GM19467 (cell line): ENCODE measurements around the gene E2F2.

Experiments
- ATAC-seq: cut with Tn5 transposase; IDR thresholded peaks from one replicate; pipeline ENCODE4 v1.9.1; 2021; ENCODE audit warnings: mild to moderate bottlenecking, moderate library complexity; ENCODE audit not compliant: unreplicated experiment

Gene E2F2, protein sequence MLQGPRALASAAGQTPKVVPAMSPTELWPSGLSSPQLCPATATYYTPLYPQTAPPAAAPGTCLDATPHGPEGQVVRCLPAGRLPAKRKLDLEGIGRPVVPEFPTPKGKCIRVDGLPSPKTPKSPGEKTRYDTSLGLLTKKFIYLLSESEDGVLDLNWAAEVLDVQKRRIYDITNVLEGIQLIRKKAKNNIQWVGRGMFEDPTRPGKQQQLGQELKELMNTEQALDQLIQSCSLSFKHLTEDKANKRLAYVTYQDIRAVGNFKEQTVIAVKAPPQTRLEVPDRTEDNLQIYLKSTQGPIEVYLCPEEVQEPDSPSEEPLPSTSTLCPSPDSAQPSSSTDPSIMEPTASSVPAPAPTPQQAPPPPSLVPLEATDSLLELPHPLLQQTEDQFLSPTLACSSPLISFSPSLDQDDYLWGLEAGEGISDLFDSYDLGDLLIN

DNA sequence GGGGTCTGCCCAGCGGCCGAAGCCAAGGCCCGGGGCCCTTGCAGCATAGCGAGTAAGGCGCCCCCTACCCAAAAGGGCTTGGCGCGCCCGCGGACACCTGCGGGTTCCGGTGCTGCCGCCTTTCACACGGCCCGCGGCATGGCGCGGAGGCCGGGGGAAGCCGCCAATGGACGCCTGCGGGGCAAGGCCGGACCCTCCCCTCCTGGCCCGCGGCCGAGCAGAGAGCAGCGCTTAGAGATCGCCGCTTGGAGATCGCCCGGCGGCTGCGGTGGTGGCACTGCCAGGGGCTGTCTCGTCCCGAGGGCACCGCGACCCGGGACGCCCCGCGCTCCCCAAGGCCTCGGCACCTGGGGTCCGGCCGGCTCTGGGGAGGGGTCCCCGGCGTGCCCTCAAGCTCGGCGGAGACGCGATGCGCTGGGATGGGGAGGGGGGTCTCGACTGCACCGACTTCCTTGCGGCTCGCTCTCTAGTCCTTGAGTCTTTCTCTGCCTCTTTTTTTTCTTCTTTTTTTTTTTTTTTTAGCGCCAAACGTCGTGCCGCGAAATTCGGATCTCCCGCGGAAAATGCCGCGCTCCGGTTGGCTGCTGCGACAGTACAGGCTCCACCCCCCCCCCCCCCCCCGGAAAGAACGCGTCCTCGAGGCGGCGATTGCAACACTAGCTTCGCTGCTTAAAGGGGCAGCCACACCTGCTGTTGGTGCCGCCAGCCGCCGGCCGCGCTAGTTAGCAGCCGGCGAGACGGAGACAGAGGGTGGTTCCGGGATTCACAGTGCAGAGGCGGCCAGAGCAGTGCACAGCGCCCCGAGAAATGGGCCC lies at the start of gene E2F2:
E2F2 (minus strand) TSS at position 487 of the 815 bp plus-strand sequence; CDS start at position 47, 440 bp downstream.
- ATAC-seq: no peak

DNA sequence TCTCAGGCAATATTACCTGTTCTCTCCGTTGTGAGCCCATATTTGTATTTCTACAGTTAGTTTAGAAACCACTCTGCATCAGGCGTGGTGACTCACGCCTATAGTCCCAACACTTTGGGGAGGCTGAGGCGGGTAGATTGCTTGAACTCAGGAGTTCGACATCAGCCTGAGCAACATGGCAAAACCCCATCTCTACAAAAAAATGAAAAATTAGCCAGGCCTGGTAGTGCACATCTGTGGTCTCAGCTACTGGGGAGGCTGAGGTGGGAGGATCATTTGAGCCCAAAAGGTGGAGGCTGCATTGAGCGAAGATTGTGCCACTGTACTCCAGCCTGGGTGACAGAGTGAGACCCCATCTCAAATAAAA lies 47.9 kb upstream of the E2F2 start:
- no peak for ATAC-seq

DNA sequence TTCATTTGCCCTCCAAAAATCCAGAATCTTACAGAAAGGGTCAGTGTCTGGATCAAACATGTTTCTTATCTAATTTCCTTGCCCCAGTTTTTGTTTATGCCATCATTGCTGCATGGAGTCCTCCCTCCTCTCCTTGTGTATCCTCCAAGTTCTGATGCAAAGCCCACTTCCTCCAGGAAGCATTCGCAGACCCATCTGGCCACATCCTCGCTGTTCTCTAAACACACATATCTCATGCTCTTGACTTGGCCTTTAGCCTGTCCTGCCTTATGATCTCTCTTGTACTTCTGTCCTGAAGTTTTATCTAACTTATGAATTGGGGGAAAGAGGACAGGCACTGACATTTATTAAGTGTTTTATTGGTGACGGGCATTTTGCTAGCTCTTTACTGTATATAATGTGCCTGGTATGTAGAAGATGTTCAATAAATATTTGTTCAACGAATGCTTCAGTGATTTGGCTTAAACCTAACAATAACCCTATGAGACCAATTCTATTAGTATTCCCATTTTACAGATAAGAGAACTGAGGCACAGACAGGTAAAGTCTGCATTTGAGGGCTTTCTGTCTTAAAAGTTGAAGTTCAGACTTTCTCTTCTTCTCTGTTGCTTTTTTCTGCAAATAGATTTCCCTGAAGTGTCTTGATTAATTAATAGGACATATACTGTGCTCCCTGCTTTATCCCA lies 47.4 kb upstream of the E2F2 start:
- ATAC-seq: no peak

DNA sequence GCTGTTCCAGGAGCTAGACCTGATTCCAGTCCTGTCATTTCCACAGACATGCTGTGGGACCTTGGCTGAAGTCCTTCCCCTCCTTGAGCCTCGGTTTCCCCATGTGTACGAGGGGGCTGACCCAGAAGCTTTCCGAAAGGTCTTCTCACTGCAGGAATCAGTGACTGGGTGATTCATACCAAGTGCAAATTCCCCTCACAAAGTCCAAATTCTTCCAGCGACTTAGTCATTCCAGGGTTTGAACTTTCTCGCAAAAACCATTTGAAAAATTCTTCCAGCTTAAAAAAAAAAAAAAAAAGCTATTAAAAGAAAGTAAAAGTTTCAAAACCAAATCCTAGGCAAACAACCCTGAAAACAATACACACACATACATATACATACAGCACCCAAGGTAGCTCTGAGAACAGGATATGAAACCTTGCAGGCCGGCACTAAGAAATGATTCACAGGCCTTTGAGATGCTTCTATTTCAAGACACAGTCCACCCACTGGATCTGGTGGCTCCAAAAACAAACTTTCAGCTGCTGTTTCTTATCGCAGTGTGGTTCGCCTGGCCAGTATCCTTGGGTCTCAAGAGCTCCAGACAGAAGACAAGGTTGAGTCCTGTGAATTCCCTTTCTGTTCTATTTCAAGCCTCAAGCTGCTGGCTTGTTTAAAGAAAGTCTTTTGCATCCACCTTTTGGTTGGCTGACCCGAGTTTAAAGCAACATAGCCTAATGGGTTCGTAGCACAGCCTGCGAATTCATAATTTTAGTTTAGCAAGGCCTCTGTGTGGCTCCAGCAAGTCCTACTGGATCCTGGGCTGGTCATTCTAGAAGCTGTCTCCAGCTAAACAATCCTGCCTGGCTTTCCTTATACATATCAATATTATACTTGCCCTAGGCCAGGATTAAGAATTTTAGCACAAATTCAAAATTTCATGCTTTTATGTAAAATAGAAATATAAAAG lies 46.3 kb upstream of the E2F2 start:
- ATAC-seq: peak; percentile 51

DNA sequence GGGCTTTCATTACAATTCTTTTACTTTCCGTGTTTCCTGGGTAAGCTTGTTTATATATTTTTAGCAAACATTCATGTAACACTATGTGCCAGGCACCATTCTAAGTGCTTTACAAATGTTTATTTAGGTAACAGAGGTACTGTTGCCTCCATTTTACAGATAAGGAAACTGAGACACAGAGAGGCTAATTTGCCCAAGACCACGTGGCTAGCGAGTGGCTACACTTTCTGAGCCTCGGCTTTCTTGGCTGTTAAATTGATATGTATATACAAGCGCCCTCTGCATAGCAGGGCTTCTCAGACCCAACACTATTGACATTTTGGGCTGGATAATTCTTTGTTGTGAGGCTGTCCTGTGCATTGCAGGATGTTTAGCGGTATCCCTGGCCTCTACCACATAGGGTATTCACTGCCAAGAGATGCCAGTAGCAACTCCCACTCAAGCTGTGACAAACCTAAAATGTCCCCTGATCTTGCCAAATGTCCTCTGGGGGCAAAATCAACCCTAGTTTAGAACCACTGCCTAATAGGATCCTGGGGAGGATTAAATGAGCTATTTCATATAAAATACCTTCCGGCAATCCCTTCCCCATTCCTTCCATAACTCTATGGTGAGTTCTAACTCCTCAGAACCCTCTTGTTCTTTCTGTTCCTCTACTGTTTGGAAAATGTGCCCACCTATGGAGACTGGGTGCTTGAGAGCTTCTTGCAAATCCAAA lies 45.5 kb upstream of the E2F2 start:
- no peak for ATAC-seq

DNA sequence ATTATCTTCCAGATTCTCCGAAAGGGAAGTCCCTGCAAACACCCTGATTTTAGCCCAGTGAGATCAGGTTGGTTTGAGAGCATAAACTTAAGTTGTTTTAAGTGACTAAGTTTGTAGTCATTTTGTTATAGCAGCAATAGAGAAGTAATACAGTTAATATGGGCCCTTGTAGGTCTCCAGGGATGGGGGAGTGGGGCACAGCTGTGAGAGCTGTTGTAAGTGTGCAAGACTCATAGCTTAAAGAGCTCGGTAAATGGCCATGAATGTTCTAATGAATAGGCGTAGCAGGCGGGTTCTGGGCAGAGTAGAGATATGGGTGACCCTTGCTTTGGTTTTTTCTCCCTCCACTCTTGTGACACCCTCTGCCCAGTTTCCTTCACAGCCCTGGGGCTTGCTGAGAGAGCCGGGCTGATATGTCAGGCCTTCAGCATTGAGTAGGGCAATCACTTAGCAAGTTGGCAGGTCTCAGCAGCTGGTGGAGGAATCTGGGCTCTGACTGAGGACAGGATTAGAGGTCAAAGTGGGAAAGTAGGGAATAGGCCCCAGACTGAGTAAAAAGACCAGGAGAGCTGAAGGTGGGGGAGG lies 44.3 kb upstream of the E2F2 start:
- ATAC-seq: no peak

DNA sequence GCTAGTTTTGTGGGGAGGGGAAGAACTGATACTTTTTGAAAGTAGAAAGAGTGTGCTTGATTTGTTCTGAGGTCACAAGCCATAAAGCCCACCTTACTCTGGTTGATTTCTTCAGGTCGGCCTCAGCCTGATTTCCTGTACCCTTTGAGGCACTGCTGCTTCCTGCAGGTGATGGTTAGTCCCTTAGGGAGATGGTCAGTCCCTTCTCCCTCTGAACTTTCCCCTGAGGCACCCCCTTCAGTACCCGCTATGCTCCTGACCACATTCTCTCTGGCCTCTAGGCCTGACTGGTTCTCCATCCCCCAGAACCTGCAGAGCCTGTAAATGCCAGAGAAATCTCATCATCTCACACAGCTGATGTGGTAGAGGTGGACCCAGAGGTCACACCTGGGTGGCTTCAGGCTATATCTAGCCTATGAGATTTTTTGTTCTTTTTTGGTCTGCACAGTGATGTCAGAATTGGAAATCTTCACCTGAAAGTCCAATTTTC lies 43.3 kb upstream of the E2F2 start:
- no peak for ATAC-seq

DNA sequence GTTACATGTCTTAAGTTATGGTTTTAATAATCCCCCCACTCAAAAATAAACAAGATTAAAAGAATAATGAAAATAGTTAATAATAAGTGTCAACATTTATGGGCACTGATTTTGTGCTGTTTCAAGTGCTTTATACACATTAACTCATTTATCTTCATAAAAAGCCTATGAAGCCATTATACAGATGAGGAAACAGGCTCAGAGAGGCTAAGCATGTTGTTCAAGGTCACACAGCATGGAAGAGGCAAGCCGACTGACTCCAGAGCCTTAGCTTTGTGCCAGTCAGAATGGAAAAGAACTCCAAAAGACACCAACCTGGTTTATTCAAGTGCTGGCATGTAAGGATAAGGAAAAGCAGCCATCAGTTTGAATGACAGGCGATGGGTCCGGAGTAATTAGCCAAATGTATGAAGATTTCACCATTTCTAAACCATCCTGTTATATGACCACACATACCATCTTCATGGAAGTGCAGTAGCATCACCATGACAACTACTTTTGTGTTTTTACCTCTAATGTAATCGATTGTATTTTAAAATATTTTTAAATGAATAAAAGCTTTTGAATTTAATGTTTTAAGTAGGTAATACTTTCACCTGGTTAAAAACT lies 42.6 kb upstream of the E2F2 start:
- ATAC-seq: no peak

DNA sequence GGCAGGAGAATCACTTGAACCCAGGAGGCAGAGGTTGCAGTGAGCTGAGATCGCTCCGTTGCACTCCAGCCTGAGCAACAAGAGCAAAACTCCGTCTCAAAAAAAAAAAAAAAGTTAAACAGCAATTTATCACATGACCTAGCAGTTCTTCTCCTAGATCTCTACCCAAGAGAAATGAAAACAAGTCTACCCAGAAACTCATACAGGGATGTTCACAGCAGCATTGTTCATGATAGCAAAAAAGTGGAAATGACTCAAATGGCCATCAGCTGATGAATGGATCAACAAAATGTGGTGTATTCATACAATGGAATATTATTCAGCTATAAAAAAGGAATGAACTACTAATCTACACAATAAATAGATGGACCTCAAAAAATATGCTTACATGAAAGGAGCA lies 40.4 kb upstream of the E2F2 start:
- ATAC-seq: no peak

DNA sequence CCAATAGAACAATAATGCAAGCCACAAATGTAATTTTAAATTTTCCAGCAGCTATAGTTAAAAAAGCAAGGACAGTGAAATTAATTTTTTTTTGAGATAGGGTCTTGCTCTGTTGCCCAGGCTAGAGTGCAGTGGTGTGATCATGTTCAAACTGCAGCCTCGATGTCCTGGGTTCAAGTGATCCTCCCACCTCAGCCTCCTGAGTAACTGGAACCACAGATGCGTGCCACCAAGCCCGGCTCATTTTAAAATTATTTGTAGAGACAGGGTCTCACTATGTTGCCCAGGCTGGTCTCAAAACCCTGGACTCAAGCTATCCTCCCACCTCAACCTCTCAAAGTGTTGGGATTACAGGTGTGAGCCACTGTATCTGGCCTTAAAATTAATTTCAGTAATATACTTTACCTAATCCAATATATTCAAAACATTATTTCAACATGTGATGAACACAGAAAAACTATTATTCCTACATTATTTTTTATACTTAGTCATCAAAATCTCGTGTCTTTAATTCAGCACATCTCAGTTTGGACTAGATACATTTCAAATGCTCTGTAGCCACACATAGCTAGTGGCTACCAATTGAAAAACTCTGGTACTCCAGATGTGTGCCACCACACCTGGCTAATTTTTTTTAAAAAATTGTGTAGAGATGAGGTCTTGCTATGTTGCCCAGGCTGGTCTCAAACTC lies 39.1 kb upstream of the E2F2 start:
- no peak for ATAC-seq

DNA sequence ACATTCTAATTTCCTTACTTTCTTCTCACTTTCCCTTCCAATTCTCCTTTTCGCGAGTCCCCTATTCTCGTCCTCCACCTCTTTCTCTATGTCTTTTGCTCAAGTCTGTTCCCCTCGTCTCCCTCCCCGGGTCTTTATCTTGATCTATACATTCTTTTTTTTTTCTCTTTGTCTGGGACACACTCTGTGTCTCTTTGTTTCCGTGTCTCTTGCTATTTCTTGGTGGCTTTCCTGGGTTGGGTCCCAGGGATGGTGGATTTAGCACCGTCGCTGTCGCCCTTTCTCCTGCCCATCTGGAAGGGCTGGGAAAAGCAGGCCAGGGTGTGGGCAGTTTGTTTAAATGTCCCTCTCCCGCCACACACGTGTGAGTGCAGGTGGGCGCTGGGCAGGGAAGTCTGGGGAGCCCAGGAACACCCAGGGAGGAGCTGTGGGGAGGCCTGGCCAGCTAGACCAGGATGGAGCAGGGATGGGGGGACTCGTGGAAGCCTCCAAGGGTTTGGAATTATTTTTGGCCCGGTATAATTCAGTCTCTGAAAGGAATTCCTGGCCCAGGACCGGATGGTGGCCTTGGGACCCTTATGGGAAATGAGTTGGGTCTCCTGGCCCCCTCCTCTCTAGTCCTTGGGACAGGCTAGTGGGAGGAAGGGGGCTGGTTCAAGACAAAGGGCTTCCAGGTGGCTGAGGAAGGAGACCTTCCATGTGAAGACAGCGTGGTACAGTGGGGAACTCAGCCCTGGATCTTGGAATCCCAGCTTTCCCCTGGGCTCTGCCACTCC lies 37.8 kb upstream of the E2F2 start:
- no peak for ATAC-seq

DNA sequence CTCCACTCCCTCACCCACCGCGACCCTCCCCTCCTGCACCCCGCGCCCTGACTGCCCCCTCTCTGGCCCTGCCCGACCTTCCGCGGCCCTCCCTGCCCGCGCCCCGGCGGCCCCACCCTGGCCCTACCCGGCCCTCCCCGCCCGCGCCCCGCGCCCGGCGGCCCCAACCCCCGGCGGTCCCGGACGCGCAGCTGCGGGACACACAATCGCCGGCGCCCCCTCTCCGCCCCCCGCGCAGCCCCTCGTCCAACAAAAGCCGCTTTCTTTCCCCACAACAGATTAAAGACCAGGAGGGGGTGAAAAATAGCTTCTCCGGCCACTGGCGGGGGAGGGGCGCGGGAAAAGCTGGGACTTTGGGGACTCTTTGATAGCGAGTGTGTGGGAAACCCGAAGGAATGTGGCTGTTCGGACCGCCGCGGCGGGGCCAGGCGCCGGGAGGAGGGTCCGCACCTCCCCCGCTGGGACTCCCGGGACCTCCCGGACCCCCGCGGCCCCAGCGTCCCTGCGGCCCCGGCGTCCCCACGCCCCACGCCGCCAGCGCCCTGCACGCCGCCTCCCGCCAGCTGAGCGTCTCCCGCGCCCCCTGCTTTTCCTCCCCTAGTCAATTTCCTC lies 37.1 kb upstream of the E2F2 start:
- ATAC-seq: no peak

DNA sequence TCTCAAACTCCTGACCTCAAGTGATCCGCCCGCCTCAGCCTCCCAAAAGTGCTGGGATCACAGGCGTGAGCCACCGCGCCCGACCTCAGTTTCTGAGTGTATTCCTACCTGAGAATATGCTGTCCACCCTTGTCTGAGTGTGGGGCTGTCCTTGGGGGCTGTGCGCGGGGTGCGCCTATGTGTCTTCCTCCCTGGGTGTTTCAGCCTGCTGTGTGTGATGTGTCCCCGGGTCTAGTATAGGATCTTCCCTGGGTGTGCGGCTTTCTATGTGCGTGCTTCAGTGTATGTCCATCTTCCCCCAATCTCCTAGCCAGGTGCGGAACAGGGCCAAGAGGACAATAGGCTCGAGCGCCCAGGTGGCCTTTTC lies 36.6 kb upstream of the E2F2 start:
- no peak for ATAC-seq

DNA sequence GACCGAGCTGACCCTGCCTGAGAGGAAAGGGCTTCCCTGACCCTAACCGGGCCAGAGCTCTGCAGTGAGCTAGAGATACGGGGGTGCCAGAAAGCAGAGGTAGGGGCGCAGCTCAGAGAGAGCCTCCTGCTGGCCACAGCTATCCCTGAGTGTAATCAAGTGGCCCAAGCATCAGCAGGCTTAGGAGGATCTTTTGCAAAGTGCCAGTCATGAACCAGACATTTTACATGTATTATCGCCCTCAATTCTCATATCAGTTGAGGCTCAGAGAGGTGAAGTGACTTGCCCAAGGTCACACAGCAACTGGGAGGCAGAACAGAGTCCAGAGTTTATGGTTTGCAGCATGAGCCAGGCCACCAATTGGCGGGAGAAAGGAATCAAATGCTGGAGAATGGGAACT lies 35.3 kb upstream of the E2F2 start:
- ATAC-seq: no peak

DNA sequence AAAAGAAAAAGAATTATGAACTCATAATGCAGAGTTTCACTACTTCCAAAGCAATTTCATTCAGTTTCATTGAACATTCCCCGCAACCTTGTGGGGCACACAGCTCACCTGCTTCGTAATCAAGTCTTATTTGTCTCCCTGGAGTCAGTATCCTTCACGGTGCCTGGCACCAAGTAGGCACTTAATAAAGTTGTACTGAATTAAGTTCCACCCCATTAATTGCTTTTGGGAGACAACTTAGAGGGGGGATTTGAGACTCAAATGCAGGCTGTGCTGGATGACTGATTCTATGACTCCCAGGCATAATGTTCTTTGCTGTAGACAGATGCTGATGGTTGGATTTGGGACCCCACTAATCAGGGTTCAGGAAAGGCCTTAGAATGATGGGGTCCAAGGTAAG lies 34.7 kb upstream of the E2F2 start:
- no peak for ATAC-seq

DNA sequence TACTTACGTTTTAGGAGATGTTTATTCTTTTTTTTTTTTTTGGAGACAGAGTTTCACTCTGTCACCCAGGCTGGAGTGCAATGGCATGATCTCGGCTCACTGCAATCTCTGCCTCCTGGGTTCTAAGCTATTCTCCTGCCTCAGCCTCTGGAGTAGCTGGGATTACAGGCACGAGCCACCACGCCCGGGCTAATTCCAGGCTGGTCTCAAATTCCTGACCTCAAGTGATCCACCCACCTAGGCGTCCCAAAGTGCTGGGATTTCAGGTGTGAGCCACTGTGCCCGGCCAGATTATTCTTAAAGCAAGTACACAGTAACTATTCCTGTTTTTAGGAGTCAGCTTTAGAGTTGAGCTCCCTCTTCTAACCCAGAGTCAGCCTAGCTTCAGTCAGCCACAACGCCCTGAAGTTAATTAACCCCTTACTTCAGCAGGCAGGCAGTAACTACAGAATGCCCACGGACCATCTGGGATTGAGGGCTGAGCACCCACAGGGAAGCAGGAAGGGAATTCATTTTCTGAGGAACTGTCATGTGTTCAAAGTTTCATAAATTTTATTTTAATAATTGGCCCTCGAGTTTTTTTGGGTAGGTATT lies 33.6 kb upstream of the E2F2 start:
- no peak for ATAC-seq
